Colonic mucosa (tissue), 4 donors: Measurements from ENCODE around the gene AKT1. TPM values are rescaled to one million over a fixed set of nuclear protein-coding genes. Genes with fewer than 3 reads are reported as not detected.

Source experiments
- DNase-seq: peaks from one replicate; pipeline ENCODE4 v3.0.0-alpha.2; 2020
- H3K27ac ChIP-seq: fragments of 200-600 bp; one replicate; pipeline ENCODE4 v1.8.0; 2021
- H3K27me3 ChIP-seq: fragments of 200-600 bp; one replicate; pipeline ENCODE4 v1.8.0; 2021
- H3K36me3 ChIP-seq: fragments of 200-600 bp; one replicate; pipeline ENCODE4 v1.8.0; 2021
- H3K4me1 ChIP-seq: fragments of 200-600 bp; one replicate; pipeline ENCODE4 v1.8.0; 2021; ENCODE audit warnings: mild to moderate bottlenecking
- H3K4me3 ChIP-seq: fragments of 200-600 bp; one replicate; pipeline ENCODE4 v1.8.0; 2021
- H3K9ac ChIP-seq, 2 donors: one replicate each; pipeline ENCODE4 v1.7.0; 2013; ENCODE audit warnings: control low read depth in 2 of 2, low read depth in 2 of 2, low read length in 2 of 2
- H3K9me3 ChIP-seq: fragments of 200-600 bp; one replicate; pipeline ENCODE4 v1.8.0; 2021
- intact Hi-C: fragments of 100-400 bp; cut with DNase I; formaldehyde crosslinking; loops from one replicate; pipeline ENCODE4 v1.14.1; 2022
- total RNA-seq, 2 donors: library from RNA; stranded (reverse); fragmentation: NEBNext Ultra II Directional in 1 of 2; extraction: Animal tissue kit (Norgen Biotek cat#: 25700) in 1 of 2; gene quantifications; one replicate each; pipeline ENCODE4 v1.2.1, GENCODE V29; 2021
- TF ChIP-seq, protein P1 (sequence below): fragments of 200-600 bp; IDR thresholded peaks from one replicate; pipeline ENCODE4 v1.8.0; 2022; ENCODE audit warnings: antibody characterized with exemption, mild to moderate bottlenecking
- donor health status: healthy.
- donor health status: DM: no; HTN: no; CAD: no.
- donor health status: DM: no; HTN: no; CAD: no.

AKT1 gene
- total RNA-seq, 2 donors from 2014 or later, result 117 to 181 TPM

DNA sequence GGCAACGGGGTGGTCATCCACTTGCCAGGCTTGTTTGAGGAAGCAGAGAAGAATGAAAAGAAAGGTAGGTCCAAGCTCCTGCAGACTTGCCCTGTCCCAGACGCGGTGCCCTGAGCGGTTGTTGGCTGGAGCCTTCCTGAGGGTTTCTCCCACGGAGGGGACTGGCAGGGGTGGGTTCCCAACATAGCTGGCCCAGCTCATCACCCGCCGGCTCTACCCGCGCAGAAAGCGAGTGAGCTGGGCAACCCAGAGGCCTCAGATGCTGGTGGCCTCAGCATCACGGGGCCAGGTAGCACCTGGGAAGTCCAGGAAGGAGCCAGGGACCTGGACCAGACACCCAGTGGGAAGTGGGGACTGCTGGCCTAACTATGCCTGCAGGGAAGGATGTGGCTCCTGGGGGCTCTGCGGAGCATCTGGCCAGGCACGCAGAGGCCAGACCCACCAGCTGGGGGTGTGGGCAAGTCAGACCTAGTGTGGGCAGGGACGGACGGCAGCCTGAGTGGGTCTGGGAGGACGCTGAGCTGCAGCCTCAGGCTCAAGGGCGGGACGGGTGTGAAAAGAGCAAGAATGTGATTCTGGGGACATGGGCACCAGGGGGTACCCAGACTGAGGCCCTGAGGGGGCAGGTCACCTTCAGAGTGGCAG is 57.1 kb downstream of the AKT1 start:
- no peaks in the 10 kb centered on the region for H3K9me3 ChIP-seq
- H3K4me3 ChIP-seq, result no peak overlapping the region
- H3K36me3 ChIP-seq, result no peaks in the 10 kb centered on the region
- intact Hi-C loops, result no loop called here
- no peaks in the 10 kb centered on the region for H3K27me3 ChIP-seq
- TF ChIP-seq, protein P1, sequence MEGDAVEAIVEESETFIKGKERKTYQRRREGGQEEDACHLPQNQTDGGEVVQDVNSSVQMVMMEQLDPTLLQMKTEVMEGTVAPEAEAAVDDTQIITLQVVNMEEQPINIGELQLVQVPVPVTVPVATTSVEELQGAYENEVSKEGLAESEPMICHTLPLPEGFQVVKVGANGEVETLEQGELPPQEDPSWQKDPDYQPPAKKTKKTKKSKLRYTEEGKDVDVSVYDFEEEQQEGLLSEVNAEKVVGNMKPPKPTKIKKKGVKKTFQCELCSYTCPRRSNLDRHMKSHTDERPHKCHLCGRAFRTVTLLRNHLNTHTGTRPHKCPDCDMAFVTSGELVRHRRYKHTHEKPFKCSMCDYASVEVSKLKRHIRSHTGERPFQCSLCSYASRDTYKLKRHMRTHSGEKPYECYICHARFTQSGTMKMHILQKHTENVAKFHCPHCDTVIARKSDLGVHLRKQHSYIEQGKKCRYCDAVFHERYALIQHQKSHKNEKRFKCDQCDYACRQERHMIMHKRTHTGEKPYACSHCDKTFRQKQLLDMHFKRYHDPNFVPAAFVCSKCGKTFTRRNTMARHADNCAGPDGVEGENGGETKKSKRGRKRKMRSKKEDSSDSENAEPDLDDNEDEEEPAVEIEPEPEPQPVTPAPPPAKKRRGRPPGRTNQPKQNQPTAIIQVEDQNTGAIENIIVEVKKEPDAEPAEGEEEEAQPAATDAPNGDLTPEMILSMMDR, result no peak
- no peak overlapping the region for H3K9ac ChIP-seq
- no peak for DNase-seq
- H3K4me1 ChIP-seq, result no peaks in the 10 kb centered on the region
- no peak overlapping the region for H3K27ac ChIP-seq

DNA sequence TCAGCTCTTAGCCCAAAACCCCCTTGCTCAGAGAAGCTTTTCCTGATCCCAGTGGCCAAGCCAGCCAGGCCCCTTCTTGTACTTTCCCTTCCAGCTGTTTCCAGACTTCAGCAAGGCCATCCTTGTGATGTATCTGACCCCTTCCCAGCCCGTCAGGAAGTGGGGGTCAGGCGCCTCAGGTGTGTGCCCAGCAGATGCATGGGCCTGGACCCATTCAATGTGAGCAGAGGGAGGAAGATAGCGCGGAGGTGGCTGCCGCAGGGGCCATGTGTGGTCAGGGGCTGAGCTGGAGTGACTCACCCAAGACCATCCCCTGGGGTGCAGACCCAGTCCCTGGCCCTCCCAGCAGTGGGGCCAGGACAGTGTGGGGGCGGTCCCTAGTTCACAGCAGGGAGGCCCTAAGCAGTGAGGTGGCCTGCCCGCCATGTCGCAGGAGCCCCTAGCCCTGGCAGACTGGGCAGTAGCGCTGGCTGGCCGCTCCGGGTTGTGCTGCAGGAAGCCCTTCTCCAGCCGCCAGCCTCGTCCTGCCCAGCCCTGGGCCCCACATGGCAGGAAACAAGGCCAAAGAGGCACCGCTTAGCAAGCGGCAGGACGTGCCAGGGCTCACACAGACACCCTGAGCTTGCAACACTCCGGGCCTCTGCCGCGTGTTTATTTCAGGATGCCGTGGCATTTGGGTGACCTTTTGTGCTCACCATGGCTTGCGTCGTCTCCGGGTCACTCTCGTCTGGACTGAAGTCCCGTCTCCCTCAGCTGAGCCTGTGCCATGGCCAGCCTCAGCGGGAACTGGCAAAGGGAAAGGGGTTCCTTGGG is 59.5 kb downstream of the AKT1 start:
- Histone ChIP-seq H3K27ac (peak overlapping the region; percentile 17), H3K4me1 (peaks cover 6% of the 10 kb centered on the region)

DNA sequence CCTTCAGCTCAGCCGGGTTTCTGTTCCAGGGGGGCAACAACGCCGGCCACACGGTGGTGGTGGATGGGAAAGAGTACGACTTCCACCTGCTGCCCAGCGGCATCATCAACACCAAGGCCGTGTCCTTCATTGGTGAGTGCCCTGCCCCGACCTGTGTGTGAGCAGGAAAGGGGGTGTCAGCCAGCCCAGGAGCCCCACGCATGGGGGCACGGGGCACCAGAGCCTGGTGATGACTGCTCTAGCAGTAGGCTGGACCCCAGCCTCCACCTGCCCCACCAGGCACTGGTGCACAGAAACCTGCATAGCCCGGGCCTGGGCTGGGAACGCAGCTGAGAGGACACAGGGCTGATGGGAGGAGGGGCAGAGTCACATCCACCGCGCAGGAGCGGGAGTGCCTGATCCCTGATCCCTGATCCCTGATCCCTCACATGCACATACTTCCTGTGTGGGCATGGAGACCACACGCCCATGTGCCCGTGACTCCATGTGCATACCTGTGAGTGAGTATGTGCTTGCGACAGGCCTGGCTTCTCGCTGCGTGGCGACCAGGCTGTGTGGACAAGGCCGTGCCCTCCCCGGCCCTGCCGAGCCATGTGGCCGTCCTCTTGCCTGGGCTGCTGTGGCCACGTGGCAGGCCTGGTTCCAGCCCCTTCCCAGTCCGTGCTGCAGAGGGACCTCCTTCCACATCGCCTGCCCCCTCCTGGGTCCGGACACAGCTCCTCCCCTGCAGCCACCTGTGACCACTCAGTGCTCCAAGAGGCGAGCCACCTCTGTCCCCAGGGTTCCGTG is 60.4 kb downstream of the AKT1 start:
- H3K36me3 ChIP-seq, result no peaks in the 10 kb centered on the region
- no peak for DNase-seq
- H3K9ac ChIP-seq, result no peak overlapping the region
- no peak overlapping the region for H3K4me3 ChIP-seq
- H3K9me3 ChIP-seq, result no peaks in the 10 kb centered on the region
- TF ChIP-seq, protein P1, result no peak
- H3K4me1 ChIP-seq, result peaks cover 6% of the 10 kb centered on the region
- intact Hi-C loops, result no loop called here
- H3K27ac ChIP-seq, result no peak overlapping the region
- H3K27me3 ChIP-seq, result no peaks in the 10 kb centered on the region

More for the DNA sequence above, 59.5 kb downstream of the AKT1 start:
- Histone ChIP-seq H3K36me3 (no peaks in the 10 kb centered on the region), H3K9ac (peak overlapping the region in 1 of 2 donors; percentile 13), H3K9me3 (no peaks in the 10 kb centered on the region), H3K4me3 (no peak overlapping the region), H3K27me3 (no peaks in the 10 kb centered on the region)
- peak; percentile 42 for DNase-seq
- intact Hi-C loops, result no loop called here
- TF ChIP-seq, protein P1, result no peak

DNA sequence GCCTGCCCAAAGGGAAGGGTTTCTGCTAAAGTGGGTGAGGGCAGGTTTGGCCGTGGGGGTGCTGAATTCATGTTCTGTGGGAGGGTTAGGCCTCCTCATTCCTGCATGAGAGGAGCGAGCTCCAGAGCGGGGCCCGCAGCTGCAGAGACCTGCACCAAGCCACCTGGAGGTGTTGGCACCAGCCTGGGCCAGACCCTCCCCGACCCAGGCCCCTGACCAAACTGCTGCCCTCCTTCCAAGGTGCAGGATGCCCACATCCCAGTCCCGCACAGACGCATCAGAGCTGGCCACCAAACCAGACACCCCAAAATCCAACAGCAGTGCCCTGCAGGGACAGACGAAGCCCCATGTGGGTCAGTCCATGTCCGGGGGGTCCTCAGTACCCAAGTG is 61.0 kb downstream of the AKT1 start:
- peaks cover 6% of the 10 kb centered on the region for H3K4me1 ChIP-seq
- no peaks in the 10 kb centered on the region for H3K27me3 ChIP-seq
- no peaks in the 10 kb centered on the region for H3K9me3 ChIP-seq
- intact Hi-C loops, result no loop called here
- no peak overlapping the region for H3K9ac ChIP-seq
- H3K4me3 ChIP-seq, result no peak overlapping the region
- no peak for DNase-seq
- TF ChIP-seq, protein P1, result no peak
- no peak overlapping the region for H3K27ac ChIP-seq
- no peaks in the 10 kb centered on the region for H3K36me3 ChIP-seq

DNA sequence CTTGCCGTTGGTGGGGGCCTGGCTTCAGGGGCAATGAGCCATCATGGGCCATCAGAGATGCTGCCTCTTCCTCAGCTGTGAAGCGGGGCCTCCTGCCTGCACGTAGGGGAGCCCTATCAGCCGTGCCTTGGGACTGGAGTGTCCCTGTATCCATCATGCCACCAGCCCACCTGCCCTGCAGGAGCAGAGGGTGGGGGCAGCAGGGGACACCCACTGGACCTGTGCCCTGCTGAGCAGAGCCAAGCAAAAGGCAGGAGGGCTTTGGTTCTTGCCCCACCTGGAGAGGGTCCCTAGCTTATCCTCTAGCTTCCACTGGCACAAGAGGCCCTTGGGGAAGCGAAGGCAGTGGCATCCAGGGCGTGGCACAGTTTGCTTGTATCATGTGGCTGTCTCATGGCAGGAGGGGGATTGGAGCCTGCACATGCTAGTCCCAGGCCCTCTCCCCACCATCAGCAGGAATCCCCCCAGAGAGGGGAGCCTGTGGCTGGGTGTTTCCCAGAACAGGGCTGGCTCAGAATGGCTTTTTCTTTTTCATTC is 61.4 kb downstream of the AKT1 start:
- no peaks in the 10 kb centered on the region for H3K27me3 ChIP-seq
- H3K4me3 ChIP-seq, result no peak overlapping the region
- peaks cover 6% of the 10 kb centered on the region for H3K4me1 ChIP-seq
- no peak for DNase-seq
- TF ChIP-seq, protein P1, result no peak
- H3K9me3 ChIP-seq, result no peaks in the 10 kb centered on the region
- no peaks in the 10 kb centered on the region for H3K36me3 ChIP-seq
- H3K9ac ChIP-seq, result no peak overlapping the region
- intact Hi-C loops, result no loop called here
- no peak overlapping the region for H3K27ac ChIP-seq
